Ectodermal cell (in vitro differentiated cells): Measurements from ENCODE around the gene MAP2K7.
A peak's percentile ranks its signal among the peaks of the same experiment; 100 is the strongest.

Source experiments
- H3K27ac ChIP-seq: 2 replicates; pipeline ENCODE4 v1.7.0; 2013; ENCODE audit warnings: mild to moderate bottlenecking, low read depth, low read length; ENCODE audit not compliant: insufficient read depth, poor library complexity, severe bottlenecking
- H3K27me3 ChIP-seq: 2 replicates; pipeline ENCODE4 v1.7.0; 2013; ENCODE audit warnings: mild to moderate bottlenecking, low read length; ENCODE audit not compliant: insufficient read depth, control insufficient read depth, poor library complexity, severe bottlenecking
- H3K36me3 ChIP-seq: one replicate; pipeline ENCODE4 v1.7.0; 2013; ENCODE audit warnings: low read length; ENCODE audit not compliant: control insufficient read depth, insufficient read depth
- H3K4me1 ChIP-seq: one replicate; pipeline ENCODE4 v1.7.0; 2013; ENCODE audit warnings: low read length; ENCODE audit not compliant: control insufficient read depth, insufficient read depth
- H3K4me3 ChIP-seq: 2 replicates; pipeline ENCODE4 v1.7.0; 2013; ENCODE audit warnings: low read depth, low read length, control low read depth; ENCODE audit not compliant: insufficient read depth
- H3K9me3 ChIP-seq: 2 replicates; pipeline ENCODE4 v1.7.0; 2013; ENCODE audit warnings: mild to moderate bottlenecking, low read length, moderate library complexity; ENCODE audit not compliant: control insufficient read depth
- WGBS, 2 experiments: methylation state at CpG; one replicate each; pipeline ENCODE4 v1.1.7; 2013; ENCODE audit warnings: missing lambda C conversion rate in 2 of 2; 5-methylcytosine and 5-hydroxymethylcytosine counted together

MAP2K7 gene

DNA sequence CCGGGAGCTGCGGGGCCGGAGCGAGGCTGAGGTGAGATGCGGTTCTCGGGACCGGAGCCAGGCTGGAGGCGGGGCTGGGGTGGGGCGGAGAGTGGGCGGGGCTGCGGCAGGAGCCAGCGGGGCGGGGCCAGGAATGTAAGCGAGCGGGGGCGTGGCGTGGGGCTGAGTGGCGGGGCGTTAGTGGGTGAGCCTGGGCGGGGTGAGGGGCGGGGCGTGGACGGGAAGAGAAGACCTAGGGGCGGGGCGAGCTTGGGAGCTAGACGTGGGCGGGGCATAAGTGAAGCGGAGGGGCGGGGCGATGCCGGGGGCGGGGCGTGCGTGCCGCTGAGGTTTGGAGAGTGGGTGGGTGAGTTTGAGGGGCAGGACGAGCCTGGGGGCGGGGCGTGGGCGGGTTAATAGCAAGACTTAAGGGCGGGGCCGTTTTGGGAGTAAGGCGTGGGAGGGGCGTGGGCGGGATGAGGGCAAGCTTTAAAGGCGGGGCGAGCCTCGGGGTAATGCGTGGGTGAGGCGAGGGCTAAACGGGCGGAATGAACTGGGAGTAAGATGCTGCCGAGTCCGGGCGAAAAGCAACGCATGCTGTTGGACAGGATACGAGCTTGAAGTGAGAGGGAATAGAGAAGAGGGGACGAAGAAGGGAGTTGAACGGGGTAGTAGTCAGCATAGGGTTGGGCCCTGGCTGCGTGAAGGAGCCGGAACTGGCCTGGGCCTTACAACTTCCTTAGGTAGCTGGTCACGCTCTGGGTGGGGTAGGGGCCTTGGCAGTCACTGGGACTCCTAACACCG is 17.0 kb downstream of the MAP2K7 start:
- H3K4me3 ChIP-seq, result peak overlapping the region; percentile 59
- peaks cover 42% of the 10 kb centered on the region for H3K27me3 ChIP-seq
- no peaks in the 10 kb centered on the region for H3K9me3 ChIP-seq
- 7 to 8% methylated on average over 62 of the region's 62 CpGs for WGBS, 2 experiments
- H3K4me1 ChIP-seq, result peaks cover 31% of the 10 kb centered on the region
- peaks cover 8% of the 10 kb centered on the region for H3K36me3 ChIP-seq
- peak overlapping the region; percentile 63 for H3K27ac ChIP-seq

DNA sequence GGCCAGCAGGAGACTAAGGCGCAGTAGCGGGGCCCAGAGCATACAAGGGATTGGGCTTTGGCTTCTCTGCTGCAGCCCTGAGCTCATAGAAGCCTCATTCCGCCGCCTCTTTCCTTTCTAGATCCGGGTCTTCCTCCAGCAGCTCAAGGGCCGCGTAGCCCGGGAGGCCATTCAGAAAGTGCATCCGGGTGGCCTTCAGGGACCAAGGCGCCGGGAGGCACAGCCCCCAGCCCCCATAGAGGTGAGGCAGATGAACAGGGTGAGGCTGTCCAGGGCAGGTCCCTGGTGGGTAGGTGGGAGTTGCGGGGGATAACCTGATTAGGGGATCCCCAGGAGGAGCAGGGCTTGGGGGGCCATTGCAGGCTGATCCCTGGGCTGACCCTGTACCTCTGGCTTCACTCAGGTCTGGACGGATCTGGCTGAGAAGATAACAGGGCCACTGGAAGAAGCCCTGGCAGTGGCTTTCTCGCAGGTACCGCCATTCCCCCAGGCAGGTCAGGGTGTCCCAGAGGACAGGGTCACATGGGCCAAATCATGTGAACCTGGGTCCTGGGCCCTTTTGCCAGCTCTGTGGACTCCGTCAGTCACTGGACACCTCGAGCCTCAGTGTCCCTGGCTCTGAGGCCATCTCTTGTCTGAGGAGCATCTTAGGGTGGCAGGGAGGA is 17.8 kb downstream of the MAP2K7 start:
- H3K36me3 ChIP-seq, result peaks cover 8% of the 10 kb centered on the region
- H3K4me3 ChIP-seq, result peak overlapping the region; percentile 35
- no peak overlapping the region for H3K27ac ChIP-seq
- H3K4me1 ChIP-seq, result peaks cover 24% of the 10 kb centered on the region
- no peaks in the 10 kb centered on the region for H3K9me3 ChIP-seq
- peaks cover 35% of the 10 kb centered on the region for H3K27me3 ChIP-seq
- WGBS, 2 experiments, result 86 to 87% methylated on average over 17 of the region's 17 CpGs

DNA sequence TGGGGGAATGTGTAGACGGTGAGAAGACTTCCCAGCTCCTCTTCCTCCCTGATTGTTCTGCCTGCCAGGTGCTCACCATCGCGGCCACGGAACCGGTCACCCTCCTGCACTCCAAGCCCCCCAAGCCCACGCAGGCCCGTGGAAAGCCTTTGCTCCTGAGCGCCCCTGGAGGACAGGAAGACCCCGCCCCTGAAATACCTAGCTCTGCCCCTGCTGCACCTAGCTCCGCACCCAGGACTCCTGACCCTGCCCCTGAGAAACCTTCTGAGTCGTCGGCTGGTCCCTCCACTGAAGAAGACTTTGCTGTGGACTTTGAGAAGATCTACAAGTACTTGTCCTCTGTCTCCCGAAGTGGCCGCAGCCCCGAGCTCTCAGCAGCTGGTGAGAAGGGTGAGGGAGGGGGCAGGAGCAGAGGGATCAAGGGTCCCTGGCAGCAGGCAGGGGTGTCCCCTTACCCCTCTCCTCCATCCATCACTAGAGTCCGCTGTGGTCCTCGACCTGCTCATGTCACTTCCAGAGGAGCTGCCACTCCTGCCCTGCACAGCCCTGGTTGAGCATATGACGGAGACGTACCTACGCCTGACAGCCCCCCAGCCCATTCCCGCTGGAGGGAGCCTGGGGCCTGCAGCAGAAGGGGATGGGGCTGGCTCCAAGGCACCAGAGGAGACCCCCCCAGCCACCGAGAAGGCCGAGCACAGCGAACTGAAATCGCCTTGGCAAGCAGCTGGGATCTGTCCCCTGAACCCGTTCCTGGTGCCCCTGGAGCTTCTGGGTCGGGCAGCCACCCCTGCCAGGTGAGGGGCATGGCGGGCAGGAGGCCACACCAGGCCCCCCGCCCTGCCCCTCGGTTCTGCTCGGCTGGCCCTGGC is 18.5 kb downstream of the MAP2K7 start:
- H3K27me3 ChIP-seq, result peaks cover 27% of the 10 kb centered on the region
- H3K36me3 ChIP-seq, result peaks cover 8% of the 10 kb centered on the region
- H3K27ac ChIP-seq, result no peak overlapping the region
- H3K4me3 ChIP-seq, result no peak overlapping the region
- 93 to 94% methylated on average over 31 of the region's 31 CpGs for WGBS, 2 experiments
- peaks cover 18% of the 10 kb centered on the region for H3K4me1 ChIP-seq
- H3K9me3 ChIP-seq, result no peaks in the 10 kb centered on the region

DNA sequence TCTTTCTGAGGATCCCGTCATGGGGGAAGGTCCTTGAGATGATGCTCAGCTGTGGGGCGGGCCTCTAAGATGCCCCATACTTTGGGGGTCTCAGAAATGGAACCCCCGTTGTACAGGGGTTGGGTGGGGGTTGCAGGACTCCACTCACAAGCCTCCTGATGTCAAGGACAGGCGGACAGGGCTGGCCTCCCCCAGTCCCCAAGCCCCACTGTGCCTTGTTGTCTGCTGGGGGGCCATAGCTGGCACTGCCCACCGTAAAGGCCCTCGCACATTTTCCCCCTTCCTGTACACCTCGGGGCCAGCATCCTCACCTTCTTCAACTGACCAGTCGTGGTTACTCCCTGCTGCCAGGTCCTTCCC is 19.1 kb downstream of the MAP2K7 start:
- H3K27ac ChIP-seq, result no peak overlapping the region
- H3K36me3 ChIP-seq, result peaks cover 8% of the 10 kb centered on the region
- H3K27me3 ChIP-seq, result peaks cover 21% of the 10 kb centered on the region
- no peak overlapping the region for H3K4me3 ChIP-seq
- H3K4me1 ChIP-seq, result peaks cover 15% of the 10 kb centered on the region
- no peaks in the 10 kb centered on the region for H3K9me3 ChIP-seq
- WGBS, 2 experiments, result 95 to 96% methylated on average over 8 of the region's 8 CpGs

DNA sequence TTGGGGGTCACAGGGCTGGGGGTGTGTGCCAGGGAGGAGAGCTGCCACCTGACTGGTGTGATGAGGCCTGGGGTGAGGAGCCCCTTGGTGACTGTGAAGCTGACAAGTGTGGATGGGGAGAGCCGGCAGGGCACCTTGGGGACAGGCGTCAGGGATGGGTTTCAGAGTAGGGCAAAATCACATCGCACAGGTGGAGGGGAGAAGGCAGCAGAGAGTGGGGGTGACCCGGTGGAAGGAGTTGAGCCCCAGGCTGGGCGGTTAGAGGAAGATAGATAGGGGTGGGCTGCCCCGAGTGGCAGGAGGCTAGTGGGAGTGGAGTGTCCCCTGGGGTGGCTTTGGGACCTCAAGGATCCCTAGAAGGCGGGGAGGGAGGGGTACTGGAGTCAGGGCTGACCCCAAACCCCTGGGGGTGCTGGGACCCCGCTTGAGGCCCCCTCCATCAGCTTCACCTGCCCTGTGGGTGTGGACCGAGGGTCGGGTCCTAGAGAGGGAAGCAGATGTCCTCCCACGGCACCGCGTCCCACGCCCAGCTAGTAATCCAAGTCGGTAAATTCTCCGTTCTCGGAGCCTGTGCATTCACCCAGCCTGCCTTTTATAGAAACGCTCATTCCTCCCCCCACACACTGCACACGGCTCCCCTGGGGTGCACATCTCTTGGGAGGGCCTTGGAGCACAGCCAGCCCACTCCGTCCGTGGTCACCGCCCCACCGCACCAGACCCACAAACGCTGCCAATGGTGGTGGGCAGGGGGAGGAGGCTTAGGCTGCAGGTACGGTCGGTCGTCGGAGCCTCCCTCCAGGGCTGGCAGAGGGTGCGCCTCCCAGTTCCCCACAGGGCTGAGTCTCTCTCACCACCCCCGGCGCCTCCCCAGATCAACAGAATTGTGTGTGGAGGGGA is 19.9 kb downstream of the MAP2K7 start:
- Histone ChIP-seq H3K4me1 (peaks cover 15% of the 10 kb centered on the region), H3K4me3 (no peak overlapping the region), H3K27ac (no peak overlapping the region), H3K27me3 (peaks cover 14% of the 10 kb centered on the region), H3K9me3 (no peaks in the 10 kb centered on the region), H3K36me3 (peaks cover 8% of the 10 kb centered on the region)
- 94 to 95% methylated on average over 31 of the region's 31 CpGs for WGBS, 2 experiments

DNA sequence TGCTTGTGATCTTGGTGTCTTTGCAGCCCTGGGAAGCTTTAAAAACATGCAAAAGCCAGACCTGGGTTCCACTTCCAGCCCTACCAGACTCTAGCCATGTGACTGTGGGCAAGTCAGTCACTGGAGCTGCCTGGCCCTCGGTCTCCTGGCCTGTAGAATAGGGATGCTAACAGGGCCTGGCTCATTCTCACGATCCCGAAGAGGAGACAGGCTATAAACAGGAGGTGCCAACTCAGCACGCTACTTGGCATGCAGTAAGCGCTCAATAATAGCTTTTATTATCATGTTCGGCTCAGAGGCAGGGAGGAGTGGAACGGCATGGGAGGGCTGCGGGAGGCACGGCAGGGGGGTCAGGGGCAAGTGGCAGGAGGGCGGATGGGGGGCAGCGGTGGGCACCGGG is 20.6 kb downstream of the MAP2K7 start:
- Histone ChIP-seq H3K27ac (no peak overlapping the region), H3K9me3 (no peaks in the 10 kb centered on the region), H3K4me3 (peak overlapping the region; percentile 69), H3K36me3 (peaks cover 8% of the 10 kb centered on the region), H3K27me3 (peaks cover 7% of the 10 kb centered on the region), H3K4me1 (peaks cover 15% of the 10 kb centered on the region)
- 90 to 94% methylated on average over 12 of the region's 12 CpGs for WGBS, 2 experiments

DNA sequence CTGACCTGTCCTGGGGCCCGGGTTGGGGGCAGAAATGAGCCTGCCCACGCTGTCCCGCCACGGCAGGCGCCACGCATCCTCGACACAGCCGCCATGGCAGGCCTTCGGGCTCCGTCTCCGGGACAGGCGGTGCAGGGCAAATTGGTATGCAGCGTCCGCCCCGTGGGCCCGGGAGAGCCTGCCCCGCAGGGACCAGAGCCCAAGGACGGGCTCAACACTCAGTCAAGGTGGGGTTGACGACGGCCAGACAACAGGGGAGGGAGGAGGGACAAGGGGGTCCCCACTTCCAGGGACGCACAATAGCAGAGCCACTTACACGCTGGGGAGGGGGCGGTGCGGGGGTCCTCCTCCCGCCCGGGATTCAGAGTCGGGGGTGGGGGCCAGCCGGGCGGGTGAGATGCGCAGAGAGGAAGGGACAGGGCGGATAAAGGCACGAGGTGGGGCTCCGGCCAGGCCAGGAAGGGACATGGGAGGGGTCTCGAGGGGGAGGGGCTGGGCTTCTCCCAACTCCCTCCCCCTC is 21.0 kb downstream of the MAP2K7 start:
- H3K4me3 ChIP-seq, result peak overlapping the region; percentile 69
- H3K9me3 ChIP-seq, result no peaks in the 10 kb centered on the region
- H3K27ac ChIP-seq, result no peak overlapping the region
- WGBS, 2 experiments, result 53 to 55% methylated on average over 34 of the region's 34 CpGs
- peaks cover 2% of the 10 kb centered on the region for H3K27me3 ChIP-seq
- H3K4me1 ChIP-seq, result peaks cover 11% of the 10 kb centered on the region
- peaks cover 8% of the 10 kb centered on the region for H3K36me3 ChIP-seq

DNA sequence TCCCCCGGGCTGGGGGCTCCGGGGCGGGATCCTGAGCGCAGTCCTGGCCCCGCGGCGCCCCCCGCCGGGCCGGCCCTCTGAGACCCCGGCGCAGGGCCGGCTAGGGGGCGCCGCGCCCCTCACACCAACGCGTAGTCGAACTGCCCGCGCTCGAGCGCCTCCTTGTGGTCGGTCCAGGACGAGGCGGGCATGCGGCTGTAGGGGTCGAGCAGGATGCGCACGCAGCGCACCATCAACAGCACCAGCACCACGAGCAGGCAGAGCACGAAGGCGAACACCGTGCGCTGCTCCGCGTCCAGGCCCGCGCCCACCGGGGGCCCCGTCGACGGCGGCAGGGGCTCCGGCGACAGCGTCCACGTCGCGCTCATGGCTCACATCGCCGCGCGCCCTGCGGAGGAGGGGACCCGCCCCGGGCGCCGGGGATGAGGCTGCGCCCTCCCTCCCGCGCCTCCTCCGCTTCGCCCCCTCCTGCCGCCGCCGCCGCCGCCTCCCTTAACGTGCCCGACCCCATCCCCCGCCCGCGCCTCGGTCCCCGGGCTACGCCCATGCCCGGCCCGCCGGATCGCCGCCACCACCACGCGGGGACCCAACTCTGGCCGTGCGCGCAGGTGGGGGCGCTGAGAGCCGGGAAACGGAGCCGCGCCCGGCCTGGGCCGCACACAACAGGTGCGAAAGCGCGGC is 21.6 kb downstream of the MAP2K7 start:
- Histone ChIP-seq H3K4me3 (peak overlapping the region; percentile 69), H3K9me3 (no peaks in the 10 kb centered on the region), H3K27ac (peak overlapping the region; percentile 72), H3K4me1 (peaks cover 9% of the 10 kb centered on the region), H3K36me3 (peaks cover 8% of the 10 kb centered on the region), H3K27me3 (no peaks in the 10 kb centered on the region)
- WGBS, 2 experiments, result 0% methylated on average over 98 of the region's 98 CpGs
